Immature natural killer cell (primary cell): ENCODE data around the gene MMD2. TPM values are rescaled to one million over a fixed set of nuclear protein-coding genes. Genes with fewer than 3 reads are reported as not detected.

Experiments used
- DNase-seq, 3 donors: peaks; one replicate each; pipeline ENCODE4 v3.0.0; 2022; ENCODE audit warnings: mixed read lengths in 1 of 3
- H3K27ac Mint-ChIP-seq, 6 donors: one replicate each; pipeline ENCODE4 v1.8.0; 2020; ENCODE audit warnings: mixed read lengths in 6 of 6, mild to moderate bottlenecking in 5 of 6, inconsistent platforms in 4 of 6, moderate library complexity in 3 of 6
- H3K27me3 Mint-ChIP-seq, 3 donors: one replicate each; pipeline ENCODE4 v1.8.0; 2020 to 2021; ENCODE audit warnings: low read depth in 3 of 3, mild to moderate bottlenecking in 3 of 3, mixed read lengths in 3 of 3, moderate library complexity in 3 of 3, inconsistent platforms in 1 of 3
- H3K36me3 Mint-ChIP-seq, 3 donors: one replicate each; pipeline ENCODE4 v1.8.0; 2020; ENCODE audit warnings: mixed read lengths in 3 of 3, inconsistent platforms in 2 of 3, mild to moderate bottlenecking in 2 of 3
- H3K4me1 Mint-ChIP-seq, 2 donors: one replicate each; pipeline ENCODE4 v1.8.0; 2020; ENCODE audit warnings: inconsistent platforms in 2 of 2, mild to moderate bottlenecking in 2 of 2, mixed read lengths in 2 of 2, moderate library complexity in 1 of 2
- H3K4me3 Mint-ChIP-seq, 5 donors: one replicate each; pipeline ENCODE4 v1.8.0; 2020; ENCODE audit warnings: mild to moderate bottlenecking in 5 of 5, mixed read lengths in 5 of 5, inconsistent platforms in 3 of 5, moderate library complexity in 3 of 5
- H3K9me3 Mint-ChIP-seq, 6 donors: one replicate each; pipeline ENCODE4 v1.8.0; 2020; ENCODE audit warnings: mild to moderate bottlenecking in 6 of 6, mixed read lengths in 6 of 6, inconsistent platforms in 4 of 6, moderate library complexity in 3 of 6
- polyA plus RNA-seq, 3 donors: library from polyadenylated mRNA; unstranded; fragments of 300-500 nt; fragmentation: Illumina TruSeq; gene quantifications; one replicate each; pipeline ENCODE4 v1.2.3, GENCODE V29; 2021

The MMD2 gene
- polyA plus RNA-seq, 3 donors from 2014 or later, result not detected

- no peak for DNase-seq
- Mint-ChIP-seq H3K9me3 (peaks cover 0 to 6% (median 0%) of the 10 kb centered on the region in 6 donors), H3K27me3 (peaks cover 6 to 26% (median 11%) of the 10 kb centered on the region in 3 donors), H3K36me3 (peaks cover 0 to 4% (median 0%) of the 10 kb centered on the region in 3 donors), H3K4me3 (no peak overlapping the region), H3K27ac (no peak overlapping the region), H3K4me1 (peaks cover 18 to 25% of the 10 kb centered on the region in 2 donors)
Measured at GRCh38 chr7:4866528-4867496, 92.2 kb downstream of the MMD2 start.

- no peak for DNase-seq
- peak overlapping the region in 4 of 6 donors; percentile 57 to 92 (median 81) for H3K27ac Mint-ChIP-seq
- H3K9me3 Mint-ChIP-seq, result peaks cover 0 to 16% (median 4%) of the 10 kb centered on the region in 6 donors
- H3K4me3 Mint-ChIP-seq, result peak overlapping the region; percentile 79 to 83 (median 80)
- H3K36me3 Mint-ChIP-seq, result peaks cover 0 to 4% (median 0%) of the 10 kb centered on the region in 3 donors
- peaks cover 8 to 35% (median 19%) of the 10 kb centered on the region in 3 donors for H3K27me3 Mint-ChIP-seq
- H3K4me1 Mint-ChIP-seq, result peaks cover 11 to 23% of the 10 kb centered on the region in 2 donors
Measured at GRCh38 chr7:4862156-4862555, 96.8 kb downstream of the MMD2 start.

GRCh38 chr7:4861673-4862072, 97.3 kb downstream of the MMD2 start, which contains the start of gene PAPOLB:
TSS of gene PAPOLB (minus strand) at chr7:4862030. CDS start at chr7:4861810, 220 bp downstream.
- Mint-ChIP-seq H3K9me3 (peaks cover 0 to 16% (median 4%) of the 10 kb centered on the region in 6 donors), H3K36me3 (peaks cover 0 to 4% (median 0%) of the 10 kb centered on the region in 3 donors), H3K27me3 (peaks cover 7 to 34% (median 19%) of the 10 kb centered on the region in 3 donors), H3K4me1 (peaks cover 11 to 23% of the 10 kb centered on the region in 2 donors), H3K27ac (peak within 1 kb of the TSS; percentile 60 to 92 (median 81)), H3K4me3 (peak within 1 kb of the TSS; percentile 80 to 85 (median 81))
- peak; percentile 75 to 84 (median 81) for DNase-seq

- Mint-ChIP-seq H3K27me3 (peaks cover 5 to 34% (median 19%) of the 10 kb centered on the region in 3 donors), H3K9me3 (peaks cover 0 to 16% (median 4%) of the 10 kb centered on the region in 6 donors), H3K27ac (peak overlapping the region; percentile 60 to 92 (median 78)), H3K4me1 (peaks cover 11 to 23% of the 10 kb centered on the region in 2 donors), H3K4me3 (peak overlapping the region; percentile 79 to 83 (median 80)), H3K36me3 (peaks cover 0 to 4% (median 0%) of the 10 kb centered on the region in 3 donors)
- DNase-seq, result no peak
Measured at GRCh38 chr7:4861227-4861626, 97.8 kb downstream of the MMD2 start.

- Mint-ChIP-seq H3K36me3 (no peaks in the 10 kb centered on the region), H3K4me3 (no peak overlapping the region), H3K27me3 (peaks cover 5 to 12% (median 11%) of the 10 kb centered on the region in 3 donors), H3K4me1 (peaks cover 9 to 14% of the 10 kb centered on the region in 2 donors), H3K9me3 (peaks cover 0 to 10% (median 2%) of the 10 kb centered on the region in 6 donors), H3K27ac (no peak overlapping the region)
- no peak for DNase-seq
Measured at GRCh38 chr7:4857189-4857588, 101.8 kb downstream of the MMD2 start.

GRCh38 chr7:4856336-4857057, 102.5 kb downstream of the MMD2 start:
- Mint-ChIP-seq H3K4me1 (peaks cover 4 to 7% of the 10 kb centered on the region in 2 donors), H3K27ac (no peak overlapping the region), H3K9me3 (peaks cover 0 to 9% (median 2%) of the 10 kb centered on the region in 6 donors), H3K36me3 (no peaks in the 10 kb centered on the region), H3K27me3 (peaks cover 4 to 11% (median 7%) of the 10 kb centered on the region in 3 donors), H3K4me3 (no peak overlapping the region)
- no peak for DNase-seq

Other genes starting within 250 kb of the MMD2 start
- gene AP5Z1, start 183.6 kb downstream of the MMD2 start, polyA plus RNA-seq, result 10 to 100 TPM; 36.7 to 64.2 (median 50.6) TPM
- under 1 TPM in 1 of 3 donors, not detected in 2; 0.21 TPM for gene PAPOLB, start 97.2 kb downstream of the MMD2 start, polyA plus RNA-seq
- not detected for gene RADIL, start 75.5 kb downstream of the MMD2 start, polyA plus RNA-seq
- gene RBAK, start 86.7 kb upstream of the MMD2 start, polyA plus RNA-seq, result 1 to 10 TPM in 2 of 3 donors, under 1 TPM in 1; 0.46 to 4.1 (median 1.8) TPM
- 10 to 100 TPM; 69.7 to 99.5 (median 92.1) TPM for gene WIPI2, start 231.0 kb upstream of the MMD2 start, polyA plus RNA-seq